Uterus (tissue), 4 donors: ENCODE measurements around the gene SULF2. TPM values are rescaled to one million over a fixed set of nuclear protein-coding genes. Genes with fewer than 3 reads are reported as not detected.

Experiments
- DNase-seq, 2 donors: peaks; one replicate each; pipeline ENCODE4 v3.0.0-alpha.2; 2019 to 2020
- H3K27ac ChIP-seq, 2 donors: fragments of 200-600 bp; sonication (generic); 1 replicate in 1 of 2; 2 replicates in 1 of 2; pipeline ENCODE4 v1.5.1; 2016 to 2018
- H3K27me3 ChIP-seq, 2 donors: fragments of 200-600 bp; sonication (generic); one replicate each; pipeline ENCODE4 v1.5.1; 2018 to 2019; ENCODE audit warnings: control low read depth in 1 of 2
- H3K36me3 ChIP-seq, 2 donors: fragments of 200-600 bp; sonication (generic); one replicate each; pipeline ENCODE4 v1.5.1; 2019; ENCODE audit warnings: control low read depth in 1 of 2
- H3K4me1 ChIP-seq, 2 donors: fragments of 200-600 bp; sonication (generic); one replicate each; pipeline ENCODE4 v1.5.1; 2018 to 2019; ENCODE audit warnings: control low read depth in 1 of 2
- H3K4me3 ChIP-seq, 2 donors: fragments of 200-600 bp; sonication (generic); 1 replicate in 1 of 2; 2 replicates in 1 of 2; pipeline ENCODE4 v1.5.1; 2018 to 2019; ENCODE audit warnings: mild to moderate bottlenecking in 1 of 2
- H3K9me3 ChIP-seq, 2 donors: fragments of 200-600 bp; sonication (generic); one replicate each; pipeline ENCODE4 v1.5.1; 2019; ENCODE audit warnings: control low read depth in 1 of 2
- CTCF ChIP-seq, 4 experiments: fragments of 200-600 bp in 2 of 4; fragments of 450-650 bp in 2 of 4; sonication (generic) in 2 of 4; IDR thresholded peaks; one replicate each; pipeline ENCODE4 v1.5.1; 2016 to 2019; ENCODE audit warnings: antibody characterized with exemption in 4 of 4, mild to moderate bottlenecking in 2 of 4, moderate library complexity in 1 of 4
- POLR2A ChIP-seq, 2 donors: fragments of 450-650 bp; IDR thresholded peaks; one replicate each; pipeline ENCODE4 v1.6.1; 2016; ENCODE audit warnings: antibody characterized with exemption in 2 of 2, mild to moderate bottlenecking in 1 of 2, moderate library complexity in 1 of 2
- intact Hi-C: fragments of 100-400 bp; cut with DNase I; formaldehyde crosslinking; loops from one replicate; pipeline ENCODE4 v1.15.1; 2023; ENCODE audit warnings: low total_unique reads
- total RNA-seq, 4 donors: library from RNA; depleted of rRNA in 3 of 4; stranded (reverse); fragments of >200 nt in 3 of 4; gene quantifications; one replicate each; pipeline versions ENCODE4 v1.1.0 to v1.2.4, GENCODE V29; 2014 to 2023
- donor health status: DM: yes; HTN: yes; CAD: no.

SULF2 gene
- total RNA-seq, 4 donors from 2014 or later, result 95.9 to 558 (median 213) TPM

DNA sequence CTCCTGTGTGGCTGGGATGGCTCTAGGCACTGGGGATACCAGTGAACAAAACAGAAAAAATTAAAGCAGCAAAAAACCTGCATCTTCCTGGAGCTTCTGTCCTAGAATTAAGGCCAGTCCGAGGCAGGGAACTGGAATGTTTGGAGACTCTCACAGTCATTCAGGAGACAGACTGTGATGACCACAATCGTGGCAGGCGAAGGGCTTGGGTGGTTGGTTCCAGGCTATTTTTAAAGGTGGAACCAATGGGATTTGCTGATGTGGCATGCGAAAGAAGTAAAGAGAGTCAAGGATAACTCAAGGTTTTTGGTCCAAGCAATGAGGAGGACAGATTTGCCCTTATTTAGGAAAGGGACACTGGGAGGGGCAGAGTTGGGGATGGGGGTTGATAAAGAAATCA, 66.9 kb downstream of the SULF2 start:
- Histone ChIP-seq H3K4me1 (no peaks in the 10 kb centered on the region), H3K27ac (peak overlapping the region; percentile 24 to 83)
- intact Hi-C loops, result no loop called here

GRCh38 chr20:47717421-47717820, 67.9 kb downstream of the SULF2 start:
- H3K27ac ChIP-seq, result peak overlapping the region; percentile 4 to 31
- H3K36me3 ChIP-seq, result no peaks in the 10 kb centered on the region
- TF ChIP-seq CTCF (IDR thresholded peaks at IDR 0.05) (no peak), POLR2A (IDR thresholded peaks at IDR 0.05) (no peak)
- H3K27me3 ChIP-seq, result no peaks in the 10 kb centered on the region
- intact Hi-C loops, result no loop called here
- H3K4me1 ChIP-seq, result peaks cover 0 to 4% of the 10 kb centered on the region in 2 donors
- H3K9me3 ChIP-seq, result no peaks in the 10 kb centered on the region
- no peak overlapping the region for H3K4me3 ChIP-seq
- no peak for DNase-seq

More for the DNA sequence above, 66.9 kb downstream of the SULF2 start:
- H3K4me3 ChIP-seq, result no peak overlapping the region
- no peaks in the 10 kb centered on the region for H3K27me3 ChIP-seq
- no peaks in the 10 kb centered on the region for H3K9me3 ChIP-seq
- H3K36me3 ChIP-seq, result no peaks in the 10 kb centered on the region
- TF ChIP-seq CTCF (IDR thresholded peaks at IDR 0.05) (no peak), POLR2A (IDR thresholded peaks at IDR 0.05) (no peak)
- DNase-seq, result no peak

DNA sequence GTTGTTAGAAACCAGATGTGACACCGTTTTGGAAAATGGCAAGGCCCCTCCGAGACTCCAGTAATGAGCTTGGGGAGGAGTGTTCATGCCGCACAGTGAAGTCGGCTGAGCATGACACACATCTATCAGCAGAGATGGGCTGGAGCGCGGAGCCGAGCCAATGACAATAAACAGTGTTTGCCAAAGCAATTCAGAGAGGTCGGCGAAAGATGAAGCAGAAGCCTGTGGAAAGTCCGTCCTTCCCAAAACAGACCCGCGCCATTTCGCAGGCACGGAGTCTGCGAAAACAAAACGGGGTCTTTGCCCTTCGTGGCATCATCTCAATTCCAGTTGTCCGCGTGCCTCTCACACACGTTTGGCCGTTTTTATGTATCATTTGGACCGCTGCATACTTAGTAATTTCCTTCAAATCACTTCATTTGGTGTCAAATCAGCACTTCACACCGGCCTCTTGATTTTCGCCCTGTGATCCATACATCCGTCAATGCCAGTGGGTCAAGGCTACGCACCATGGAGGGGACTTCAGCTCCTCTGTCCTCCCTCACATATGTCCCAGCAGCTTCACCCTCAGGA, 71.3 kb downstream of the SULF2 start:
- Histone ChIP-seq H3K4me1 (peaks cover 0 to 4% of the 10 kb centered on the region in 2 donors), H3K27me3 (no peaks in the 10 kb centered on the region), H3K36me3 (no peaks in the 10 kb centered on the region), H3K4me3 (peak overlapping the region in 1 of 2 donors; percentile 0), H3K9me3 (no peaks in the 10 kb centered on the region), H3K27ac (peak overlapping the region; percentile 55 to 59)
- intact Hi-C loops, result no loop called here
- DNase-seq, result peak; percentile 61 to 67
- TF ChIP-seq CTCF (IDR thresholded peaks at IDR 0.05) (no peak), POLR2A (IDR thresholded peaks at IDR 0.05) (no peak)

- TF ChIP-seq POLR2A (IDR thresholded peaks at IDR 0.05) (no peak), CTCF (IDR thresholded peaks at IDR 0.05) (no peak)
- Histone ChIP-seq H3K36me3 (no peaks in the 10 kb centered on the region), H3K9me3 (no peaks in the 10 kb centered on the region), H3K27ac (peak overlapping the region; percentile 55 to 59), H3K27me3 (no peaks in the 10 kb centered on the region), H3K4me1 (peaks cover 0 to 4% of the 10 kb centered on the region in 2 donors), H3K4me3 (no peak overlapping the region)
- intact Hi-C loops, result no loop called here
- no peak for DNase-seq
These were observed 72.1 kb downstream of the SULF2 start for GRCh38 chr20:47713163-47713562.

DNA sequence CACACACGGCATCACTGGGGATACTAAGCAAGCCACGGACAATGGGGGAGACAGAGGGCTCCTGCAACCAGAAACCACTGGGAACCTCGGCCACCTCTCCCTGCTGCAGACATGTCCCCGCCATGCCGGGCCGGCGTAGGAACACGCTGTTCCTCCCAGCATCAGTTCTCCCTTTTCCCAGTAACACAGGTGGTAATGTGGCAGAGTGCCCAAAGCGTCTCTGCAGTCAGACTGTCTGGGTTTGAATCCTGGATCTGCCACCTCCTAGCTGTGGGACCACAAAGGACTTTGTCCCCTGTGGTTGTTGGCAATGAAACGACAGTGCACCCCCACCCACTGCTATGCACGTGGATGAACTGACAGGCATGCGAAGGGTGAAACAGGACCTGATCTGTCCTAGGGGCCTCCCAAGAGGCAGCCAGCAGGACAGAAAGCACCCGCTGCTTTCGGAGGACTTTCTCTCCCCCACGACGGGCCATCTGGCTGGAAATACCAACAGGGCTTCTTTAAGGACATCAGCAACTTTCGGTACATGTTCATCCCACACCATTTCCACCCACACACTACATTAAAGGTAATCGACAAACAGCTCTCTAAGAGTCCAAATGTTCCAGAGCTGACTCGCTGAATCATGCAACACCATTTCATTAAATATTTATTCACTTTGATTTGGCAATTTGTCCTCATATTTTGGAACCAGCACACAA, 74.1 kb downstream of the SULF2 start:
- Histone ChIP-seq H3K27ac (no peak overlapping the region), H3K9me3 (no peaks in the 10 kb centered on the region), H3K27me3 (no peaks in the 10 kb centered on the region), H3K4me1 (peaks cover 0 to 5% of the 10 kb centered on the region in 2 donors), H3K4me3 (no peak overlapping the region), H3K36me3 (no peaks in the 10 kb centered on the region)
- DNase-seq, result no peak
- intact Hi-C loops, result no loop called here
- TF ChIP-seq CTCF (IDR thresholded peaks at IDR 0.05) (no peak), POLR2A (IDR thresholded peaks at IDR 0.05) (no peak)
